A549 (cell line): ENCODE results near the gene RPA3. TPM values are rescaled to one million over a fixed set of nuclear protein-coding genes. Genes with fewer than 3 reads are reported as not detected.

ENCODE experiments used
- ATAC-seq, 2 experiments: fragments of 200-7000 bp in 1 of 2; fragments of >200 bp in 1 of 2; cut with Nextera tagmentation in 1 of 2; cut with Tn5 transposase in 1 of 2; 3 replicates each; pipeline versions ENCODE4 v1.8.0 to v1.9.1; 2018 to 2020; ENCODE audit warnings: mild to moderate bottlenecking in 1 of 2, moderate library complexity in 1 of 2
- CTCF ChIA-PET: fragments of 300-600 bp; sonication (Branson Sonifier 250); formaldehyde crosslinking; extraction: SDS; loops from one replicate; lab custom pipeline; 2021; ENCODE audit warnings: antibody characterized with exemption, inconsistent platforms; lab: Yijun Ruan, JAX
- POLR2A ChIA-PET: fragments of 350-600 bp; formaldehyde crosslinking; extraction: SDS; loops from one replicate; lab custom pipeline; 2021; ENCODE audit warnings: antibody characterized with exemption, inconsistent platforms; lab: Yijun Ruan, JAX
- DNase-seq, 2 experiments: peaks; one replicate each; pipeline versions ENCODE4 v3.0.0 to v3.0.0-alpha.2; 2011 to 2016; ENCODE audit warnings: low read depth in 1 of 2, low spot score in 1 of 2
- FAIRE-seq: peaks from 2 replicates; lab custom pipeline; 2011; peaks lifted over from hg19 to GRCh38; lab: Jason Lieb, UNC
- H3K27ac ChIP-seq, 2 experiments: fragments of >200 bp; sonication (Bioruptor Twin); formaldehyde crosslinking; 3 replicates each; pipeline ENCODE4 v1.5.1; 2016 to 2017
- H3K4me1 ChIP-seq: fragments of >200 bp; sonication (Bioruptor Twin); formaldehyde crosslinking; 3 replicates; pipeline ENCODE4 v1.6.1; 2016
- H3K4me2 ChIP-seq: fragments of >200 bp; sonication (Bioruptor Twin); formaldehyde crosslinking; 3 replicates; pipeline ENCODE4 v1.6.1; 2016
- H3K4me3 ChIP-seq: fragments of >200 bp; sonication (Bioruptor Twin); formaldehyde crosslinking; 3 replicates; pipeline ENCODE4 v1.5.1; 2016
- H3K9me3 ChIP-seq: fragments of >200 bp; sonication (Bioruptor Twin); formaldehyde crosslinking; 3 replicates; pipeline ENCODE4 v1.6.1; 2016
- BHLHE40 ChIP-seq: IDR thresholded peaks from 2 replicates; pipeline ENCODE4 v1.6.1; 2012; ENCODE audit warnings: low read depth, low read length, inconsistent platforms
- CHD2 ChIP-seq: fragments of 150-350 bp; IDR thresholded peaks from 2 replicates; pipeline ENCODE4 v1.6.1; 2014; ENCODE audit warnings: low read length; ENCODE audit not compliant: partially characterized antibody
- CHD4 ChIP-seq: fragments of 200-600 bp; sonication (generic); IDR thresholded peaks from 2 replicates; pipeline ENCODE4 v1.6.1; 2016; ENCODE audit warnings: antibody characterized with exemption, mild to moderate bottlenecking, borderline replicate concordance
- EP300 ChIP-seq, 2 experiments: fragments of >200 bp; sonication (Bioruptor Twin); formaldehyde crosslinking; IDR thresholded peaks; 2 replicates in 1 of 2; 3 replicates in 1 of 2; pipeline ENCODE4 v1.6.1; 2016 to 2017
- FOXS1 ChIP-seq: fragments of 250-450 bp; sonication (Bioruptor Pico); IDR thresholded peaks from 2 replicates; pipeline ENCODE4 v1.5.0; 2020; ENCODE audit warnings: mild to moderate bottlenecking, moderate library complexity
- HDAC2 ChIP-seq: fragments of 200-600 bp; sonication (generic); IDR thresholded peaks from 2 replicates; pipeline ENCODE4 v1.6.1; 2016
- HOXB13 ChIP-seq: fragments of 250-450 bp; sonication (Bioruptor Pico); IDR thresholded peaks from 2 replicates; pipeline ENCODE4 v1.5.0; 2020; ENCODE audit warnings: low read depth, mild to moderate bottlenecking, moderate library complexity
- JUN ChIP-seq, 2 experiments: fragments of >200 bp; sonication (Bioruptor Twin); formaldehyde crosslinking; IDR thresholded peaks; 2 replicates in 1 of 2; 3 replicates in 1 of 2; pipeline ENCODE4 v1.6.1; 2016 to 2017
- JUNB ChIP-seq: fragments of >200 bp; sonication (Bioruptor Twin); formaldehyde crosslinking; IDR thresholded peaks from 2 replicates; pipeline ENCODE4 v1.6.1; 2016
- POLR2AphosphoS2 ChIP-seq: conservative IDR thresholded peaks from 2 replicates; pipeline ENCODE4 v1.6.1; 2012; ENCODE audit warnings: low read length, improper control_type of control experiment, inconsistent platforms
- RCOR1 ChIP-seq: fragments of 150-350 bp; IDR thresholded peaks from 2 replicates; pipeline ENCODE4 v1.6.1; 2014; ENCODE audit warnings: antibody characterized with exemption, low read length, low read depth
- RNF2 ChIP-seq: fragments of 200-600 bp; sonication (generic); IDR thresholded peaks from 2 replicates; pipeline ENCODE4 v1.6.1; 2016; ENCODE audit warnings: low read depth, mild to moderate bottlenecking, antibody characterized with exemption, moderate library complexity, borderline replicate concordance
- SREBF2 ChIP-seq: fragments of 450-650 bp; IDR thresholded peaks from 2 replicates; pipeline ENCODE4 v1.6.1; 2014; ENCODE audit warnings: mild to moderate bottlenecking, moderate library complexity
- TFCP2L1 ChIP-seq: fragments of 250-450 bp; sonication (Bioruptor Pico); IDR thresholded peaks from 2 replicates; pipeline ENCODE4 v1.5.0; 2021; ENCODE audit warnings: mild to moderate bottlenecking
- TP53 ChIP-seq: fragments of 250-450 bp; sonication (Bioruptor Pico); IDR thresholded peaks from 2 replicates; pipeline ENCODE4 v1.5.0; 2021; ENCODE audit warnings: mild to moderate bottlenecking, moderate library complexity
- WGBS: methylation state at CpG from one replicate; pipeline ENCODE4 v1.1.6; 2017; ENCODE audit errors: missing lambda C conversion rate; 5-methylcytosine and 5-hydroxymethylcytosine counted together
- polyA plus RNA-seq, 4 experiments: library from polyadenylated mRNA; depleted of rRNA in 3 of 4; stranded (reverse); fragments of >200 nt; fragmentation: RNase III in 1 of 4; extraction: RNeasy Plus Mini Kit Qiagen cat#74134 plus additional on column Dnase treatment in 1 of 4; gene quantifications; 2 replicates in 3 of 4; 3 replicates in 1 of 4; pipeline ENCODE4 v1.2.3, GENCODE V29; 2011 to 2017
- TF ChIP-seq, protein P1 (sequence below): fragments of 450-650 bp; IDR thresholded peaks from 2 replicates; pipeline ENCODE4 v1.6.1; 2014; ENCODE audit warnings: antibody characterized with exemption
- TF ChIP-seq, protein P2 (sequence below): fragments of 200-600 bp; sonication (generic); IDR thresholded peaks from 2 replicates; pipeline ENCODE4 v1.6.1; 2016; ENCODE audit warnings: antibody characterized with exemption, mild to moderate bottlenecking, moderate library complexity
- TF ChIP-seq, protein P3 (sequence below): IDR thresholded peaks from 2 replicates; pipeline ENCODE4 v1.6.1; 2012; ENCODE audit warnings: low read depth, borderline replicate concordance
- TF ChIP-seq, protein P4 (sequence below): fragments of >200 bp; sonication (Bioruptor Twin); formaldehyde crosslinking; IDR thresholded peaks from 2 replicates; pipeline ENCODE4 v1.6.1; 2016
- TF ChIP-seq, protein P5 (sequence below): fragments of 250-450 bp; sonication (Bioruptor Pico); IDR thresholded peaks from 2 replicates; pipeline ENCODE4 v1.5.0; 2021; ENCODE audit warnings: mild to moderate bottlenecking, moderate library complexity, borderline replicate concordance

Gene RPA3
- polyA plus RNA-seq, 2 of the 4 experiments (the other 2 are of a cell fraction): 95.1 to 129 TPM

DNA sequence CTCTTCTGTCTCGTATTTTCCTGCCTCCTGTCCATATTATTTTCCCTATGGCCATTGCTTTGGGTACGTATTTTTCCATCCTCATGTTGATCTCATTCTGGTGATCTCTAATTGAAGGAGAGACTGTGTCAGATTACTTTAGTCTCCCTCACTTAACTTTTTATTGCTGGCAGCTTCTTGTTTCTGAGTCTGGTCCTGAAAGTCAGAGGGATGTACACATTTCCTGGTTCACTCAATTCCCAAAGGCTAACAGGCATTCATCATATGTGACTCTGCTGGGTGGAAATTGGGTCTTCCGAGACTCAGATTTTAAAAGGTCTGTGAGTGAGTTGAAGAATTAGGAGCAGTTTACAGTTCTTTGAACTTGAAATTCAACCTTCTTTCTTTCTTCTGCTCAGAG lies 66.9 kb downstream of the RPA3 start:
- ChIA-PET CTCF (interaction anchor here (2.1 kb wide), 1 partner anchor 30 kb away, joined by 8 read pairs; no protein-coding TSS in a partner anchor), POLR2A (interaction anchor here (1.3 kb wide), 1 partner anchor 11 kb away, joined by 3 read pairs; the partner anchor contains the start of gene UMAD1)
- ATAC-seq (no peak), FAIRE-seq (no peak), DNase-seq (no peak)
- Histone ChIP-seq H3K4me1 (peaks cover 10% of the 10 kb centered on the region; the same call in 2 of the 3 replicates), H3K9me3 (no peaks in the 10 kb centered on the region), H3K4me3 (no peak overlapping the region), H3K4me2 (no peak overlapping the region), H3K27ac (no peak overlapping the region)
- 79% methylated on average over 3 of the region's 3 CpGs for WGBS
- no peak for TF ChIP-seq BHLHE40
- TF ChIP-seq, protein P1, sequence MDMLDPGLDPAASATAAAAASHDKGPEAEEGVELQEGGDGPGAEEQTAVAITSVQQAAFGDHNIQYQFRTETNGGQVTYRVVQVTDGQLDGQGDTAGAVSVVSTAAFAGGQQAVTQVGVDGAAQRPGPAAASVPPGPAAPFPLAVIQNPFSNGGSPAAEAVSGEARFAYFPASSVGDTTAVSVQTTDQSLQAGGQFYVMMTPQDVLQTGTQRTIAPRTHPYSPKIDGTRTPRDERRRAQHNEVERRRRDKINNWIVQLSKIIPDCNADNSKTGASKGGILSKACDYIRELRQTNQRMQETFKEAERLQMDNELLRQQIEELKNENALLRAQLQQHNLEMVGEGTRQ: no peak

DNA sequence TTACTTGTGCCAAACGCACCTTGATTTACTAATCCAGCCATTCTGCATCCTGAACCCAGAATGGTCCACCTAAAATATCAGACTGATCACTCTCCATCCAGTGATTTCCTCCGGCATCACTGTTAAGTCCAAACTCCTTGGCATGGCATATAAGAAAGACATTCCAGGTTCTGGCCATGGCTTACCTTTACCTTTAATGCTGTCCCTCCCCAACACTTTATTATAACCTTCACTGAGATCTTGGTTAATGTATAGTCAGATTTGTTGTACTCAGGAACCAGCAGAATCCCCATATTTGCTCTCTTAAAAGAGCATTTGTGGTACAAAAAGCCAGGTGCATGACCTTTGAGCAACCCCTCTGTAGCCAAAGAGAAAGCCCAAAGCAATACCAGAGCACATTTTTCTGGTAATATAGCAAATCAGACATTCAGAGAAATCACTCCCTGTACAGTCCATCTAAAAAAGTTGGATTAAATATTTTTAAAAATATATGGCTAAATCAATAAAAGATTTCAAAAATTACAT lies 67.7 kb downstream of the RPA3 start:
- no peak overlapping the region for H3K27ac ChIP-seq

DNA sequence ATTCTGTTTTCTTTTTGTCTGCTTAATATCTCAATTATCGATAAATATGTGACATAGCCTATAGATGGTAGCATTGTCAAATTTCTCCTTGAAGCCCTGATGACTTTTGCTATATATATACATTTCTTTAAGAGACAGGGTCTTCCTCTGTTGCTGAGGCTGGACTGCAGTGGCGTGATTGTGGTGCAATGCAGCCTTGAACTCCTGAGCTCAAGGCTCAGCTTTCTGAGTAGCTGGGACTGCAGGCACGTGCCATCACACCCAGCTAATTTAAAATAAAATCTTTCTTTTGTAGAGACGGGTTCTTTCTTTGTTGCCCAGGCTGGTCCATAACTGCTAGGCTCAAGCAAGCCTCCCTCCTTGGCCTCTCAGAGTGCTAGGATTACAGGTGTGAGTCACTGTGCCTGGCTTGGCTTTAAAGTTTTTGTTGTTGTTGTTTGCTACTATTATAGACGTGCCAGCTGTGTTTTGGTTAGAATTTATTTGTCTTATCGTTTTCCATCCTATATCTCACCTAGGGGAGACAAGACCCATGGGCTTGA lies 70.8 kb downstream of the RPA3 start:
- POLR2A ChIA-PET: no interaction called here
- Histone ChIP-seq H3K4me3 (no peak overlapping the region), H3K4me2 (no peak overlapping the region), H3K9me3 (no peaks in the 10 kb centered on the region), H3K4me1 (peaks cover under 1% of the 10 kb centered on the region; the same call in 2 of the 3 replicates), H3K27ac (no peak overlapping the region)
- WGBS: 74% methylated on average over 5 of the region's 6 CpGs
- DNase-seq (no peak), ATAC-seq (no peak), FAIRE-seq (no peak)
- CTCF ChIA-PET: interaction anchor here (0.9 kb wide), 1 partner anchor 33 kb away, joined by 3 read pairs; no protein-coding TSS in a partner anchor
- TF ChIP-seq RNF2: no peak
- TF ChIP-seq, protein P2, sequence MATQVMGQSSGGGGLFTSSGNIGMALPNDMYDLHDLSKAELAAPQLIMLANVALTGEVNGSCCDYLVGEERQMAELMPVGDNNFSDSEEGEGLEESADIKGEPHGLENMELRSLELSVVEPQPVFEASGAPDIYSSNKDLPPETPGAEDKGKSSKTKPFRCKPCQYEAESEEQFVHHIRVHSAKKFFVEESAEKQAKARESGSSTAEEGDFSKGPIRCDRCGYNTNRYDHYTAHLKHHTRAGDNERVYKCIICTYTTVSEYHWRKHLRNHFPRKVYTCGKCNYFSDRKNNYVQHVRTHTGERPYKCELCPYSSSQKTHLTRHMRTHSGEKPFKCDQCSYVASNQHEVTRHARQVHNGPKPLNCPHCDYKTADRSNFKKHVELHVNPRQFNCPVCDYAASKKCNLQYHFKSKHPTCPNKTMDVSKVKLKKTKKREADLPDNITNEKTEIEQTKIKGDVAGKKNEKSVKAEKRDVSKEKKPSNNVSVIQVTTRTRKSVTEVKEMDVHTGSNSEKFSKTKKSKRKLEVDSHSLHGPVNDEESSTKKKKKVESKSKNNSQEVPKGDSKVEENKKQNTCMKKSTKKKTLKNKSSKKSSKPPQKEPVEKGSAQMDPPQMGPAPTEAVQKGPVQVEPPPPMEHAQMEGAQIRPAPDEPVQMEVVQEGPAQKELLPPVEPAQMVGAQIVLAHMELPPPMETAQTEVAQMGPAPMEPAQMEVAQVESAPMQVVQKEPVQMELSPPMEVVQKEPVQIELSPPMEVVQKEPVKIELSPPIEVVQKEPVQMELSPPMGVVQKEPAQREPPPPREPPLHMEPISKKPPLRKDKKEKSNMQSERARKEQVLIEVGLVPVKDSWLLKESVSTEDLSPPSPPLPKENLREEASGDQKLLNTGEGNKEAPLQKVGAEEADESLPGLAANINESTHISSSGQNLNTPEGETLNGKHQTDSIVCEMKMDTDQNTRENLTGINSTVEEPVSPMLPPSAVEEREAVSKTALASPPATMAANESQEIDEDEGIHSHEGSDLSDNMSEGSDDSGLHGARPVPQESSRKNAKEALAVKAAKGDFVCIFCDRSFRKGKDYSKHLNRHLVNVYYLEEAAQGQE: no peak
- TF ChIP-seq, protein P3, sequence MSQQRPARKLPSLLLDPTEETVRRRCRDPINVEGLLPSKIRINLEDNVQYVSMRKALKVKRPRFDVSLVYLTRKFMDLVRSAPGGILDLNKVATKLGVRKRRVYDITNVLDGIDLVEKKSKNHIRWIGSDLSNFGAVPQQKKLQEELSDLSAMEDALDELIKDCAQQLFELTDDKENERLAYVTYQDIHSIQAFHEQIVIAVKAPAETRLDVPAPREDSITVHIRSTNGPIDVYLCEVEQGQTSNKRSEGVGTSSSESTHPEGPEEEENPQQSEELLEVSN: no peak
- no peak for TF ChIP-seq JUN (IDR thresholded peaks at IDR 0.05)
- TF ChIP-seq HDAC2: no peak
- TF ChIP-seq, protein P4, sequence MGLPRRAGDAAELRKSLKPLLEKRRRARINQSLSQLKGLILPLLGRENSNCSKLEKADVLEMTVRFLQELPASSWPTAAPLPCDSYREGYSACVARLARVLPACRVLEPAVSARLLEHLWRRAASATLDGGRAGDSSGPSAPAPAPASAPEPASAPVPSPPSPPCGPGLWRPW: no peak

More for the DNA sequence above, 67.7 kb downstream of the RPA3 start:
- WGBS: 82% methylated on average over 2 of the region's 2 CpGs
- Histone ChIP-seq H3K4me3 (no peak overlapping the region), H3K4me1 (peaks cover 10% of the 10 kb centered on the region; the same call in 2 of the 3 replicates), H3K4me2 (no peak overlapping the region), H3K9me3 (no peaks in the 10 kb centered on the region)
- FAIRE-seq (no peak), DNase-seq (no peak), ATAC-seq (no peak)
- POLR2A ChIA-PET: no interaction called here
- TF ChIP-seq HOXB13 (CRISPR knock-in tag): no peak
- CTCF ChIA-PET: interaction anchor here (1.4 to 2.1 kb wide), 2 partner anchors 17 to 30 kb away, joined by 5 to 8 read pairs; no protein-coding TSS in a partner anchor

DNA sequence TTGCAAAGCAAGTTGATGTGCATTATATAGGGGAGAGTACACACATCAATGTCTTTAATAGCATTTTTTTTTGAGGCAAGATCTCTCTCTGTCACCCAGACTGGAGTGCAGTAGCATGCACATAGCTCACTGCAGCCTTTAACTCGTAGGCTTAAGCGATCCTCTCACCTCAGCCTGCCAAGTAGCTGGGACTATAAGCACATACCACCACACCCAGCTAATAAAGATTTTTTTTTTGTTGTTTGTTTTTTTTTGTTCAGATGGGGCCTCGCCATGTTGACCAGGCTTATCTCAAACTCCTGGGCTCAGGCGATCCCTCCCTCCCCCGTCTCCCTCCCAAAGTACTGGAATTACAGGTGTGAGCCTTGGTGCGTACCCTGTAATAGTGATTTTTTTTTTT lies 76.3 kb downstream of the RPA3 start:
- ChIA-PET CTCF (interaction anchor here (1.2 to 2.7 kb wide), 2 partner anchors 39 to 119 kb away, joined by 3 to 11 read pairs; no protein-coding TSS in a partner anchor), POLR2A (no interaction called here)
- ATAC-seq (no peak), FAIRE-seq (no peak), DNase-seq (no peak)
- Histone ChIP-seq H3K4me2 (peak overlapping the region; percentile 96), H3K4me3 (peak overlapping the region; percentile 89; the same call in 1 of the 3 replicates), H3K4me1 (peaks cover 17% of the 10 kb centered on the region; the same call in 2 of the 3 replicates), H3K9me3 (no peaks in the 10 kb centered on the region), H3K27ac (no peak overlapping the region)
- WGBS: 90% methylated on average over 6 of the region's 6 CpGs
- TF ChIP-seq RCOR1 (no peak), EP300 (IDR thresholded peaks at IDR 0.05) (no peak), CHD2 (no peak), SREBF2 (no peak), JUN (IDR thresholded peaks at IDR 0.05) (no peak), JUNB (no peak), CHD4 (no peak), FOXS1 (CRISPR knock-in tag) (no peak), TFCP2L1 (CRISPR knock-in tag) (no peak), POLR2AphosphoS2 (no peak), TP53 (no peak)
- TF ChIP-seq, protein P5, sequence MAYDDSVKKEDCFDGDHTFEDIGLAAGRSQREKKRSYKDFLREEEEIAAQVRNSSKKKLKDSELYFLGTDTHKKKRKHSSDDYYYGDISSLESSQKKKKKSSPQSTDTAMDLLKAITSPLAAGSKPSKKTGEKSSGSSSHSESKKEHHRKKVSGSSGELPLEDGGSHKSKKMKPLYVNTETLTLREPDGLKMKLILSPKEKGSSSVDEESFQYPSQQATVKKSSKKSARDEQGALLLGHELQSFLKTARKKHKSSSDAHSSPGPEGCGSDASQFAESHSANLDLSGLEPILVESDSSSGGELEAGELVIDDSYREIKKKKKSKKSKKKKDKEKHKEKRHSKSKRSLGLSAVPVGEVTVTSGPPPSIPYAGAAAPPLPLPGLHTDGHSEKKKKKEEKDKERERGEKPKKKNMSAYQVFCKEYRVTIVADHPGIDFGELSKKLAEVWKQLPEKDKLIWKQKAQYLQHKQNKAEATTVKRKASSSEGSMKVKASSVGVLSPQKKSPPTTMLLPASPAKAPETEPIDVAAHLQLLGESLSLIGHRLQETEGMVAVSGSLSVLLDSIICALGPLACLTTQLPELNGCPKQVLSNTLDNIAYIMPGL: no peak
- TF ChIP-seq, protein P1: no peak
